Stimulated activated CD4-positive, alpha-beta T cell treated with anti-CD3 and anti-CD28 coated beads, Interleukin-2, amount 100 ng/mL, for 4 hours (primary cell): ENCODE results near the gene KRT25.

Experiments used
- DNase-seq: peaks from one replicate; pipeline ENCODE4 v3.0.0-alpha.2; 2020; ENCODE audit warnings: low read depth

The KRT25 gene

GRCh38 chr17:40755231-40755630, at the start of gene KRT25:
KRT25 (minus strand) TSS chr17:40755331; CDS start chr17:40755271, 60 bp downstream.
- no peak for DNase-seq

GRCh38 chr17:40803617-40804082, 48.5 kb upstream of the KRT25 start:
- peak; percentile 62 for DNase-seq

- no peak for DNase-seq
Observed at GRCh38 chr17:40801157-40801556, 46.0 kb upstream of the KRT25 start.

GRCh38 chr17:40800381-40800780, 45.2 kb upstream of the KRT25 start:
- DNase-seq = no peak

GRCh38 chr17:40799859-40800258, 44.7 kb upstream of the KRT25 start, which contains the start of gene KRT28:
KRT28 (minus strand) TSS chr17:40799959; CDS start chr17:40799893, 66 bp downstream.
- no peak for DNase-seq

GRCh38 chr17:40796846-40797245, 41.7 kb upstream of the KRT25 start:
- DNase-seq = no peak

- DNase-seq = no peak
Observed at GRCh38 chr17:40795019-40795667, 40.0 kb upstream of the KRT25 start.

- DNase-seq = no peak
Observed at GRCh38 chr17:40794466-40794865, 39.3 kb upstream of the KRT25 start.

GRCh38 chr17:40793832-40794231, 38.7 kb upstream of the KRT25 start:
- DNase-seq = no peak

- no peak for DNase-seq
Observed at GRCh38 chr17:40791787-40792436, 36.8 kb upstream of the KRT25 start.

GRCh38 chr17:40791111-40791510, 36.0 kb upstream of the KRT25 start:
- DNase-seq = no peak

- no peak for DNase-seq
Observed at GRCh38 chr17:40782450-40782849, 27.3 kb upstream of the KRT25 start, which contains the start of gene KRT27. KRT27 (minus strand) TSS chr17:40782550; CDS start chr17:40782493, 57 bp downstream.

GRCh38 chr17:40779181-40779909, 24.2 kb upstream of the KRT25 start:
- DNase-seq = peak; percentile 5

- DNase-seq = no peak
Observed at GRCh38 chr17:40778461-40778860, 23.3 kb upstream of the KRT25 start.

GRCh38 chr17:40777971-40778370, 22.8 kb upstream of the KRT25 start:
- no peak for DNase-seq

- DNase-seq = no peak
Observed at GRCh38 chr17:40777459-40777858, 22.3 kb upstream of the KRT25 start.

GRCh38 chr17:40775945-40776344, 20.8 kb upstream of the KRT25 start:
- DNase-seq = no peak

GRCh38 chr17:40772101-40772500, 17.0 kb upstream of the KRT25 start, which contains the start of gene KRT26:
KRT26 (minus strand) TSS chr17:40772201; CDS start chr17:40772113, 88 bp downstream.
- DNase-seq = no peak

GRCh38 chr17:40765657-40766056, 10.5 kb upstream of the KRT25 start:
- no peak for DNase-seq

GRCh38 chr17:40763752-40764151, 8.6 kb upstream of the KRT25 start:
- DNase-seq = no peak

GRCh38 chr17:40760105-40761016, 5.2 kb upstream of the KRT25 start:
- DNase-seq = no peak

GRCh38 chr17:40753804-40754203, 1.3 kb downstream of the KRT25 start:
- DNase-seq = no peak
